GM21786 (cell line): ENCODE results near the gene ZNF416.

Experiments used
- ATAC-seq: cut with Tn5 transposase; IDR thresholded peaks from one replicate; pipeline ENCODE4 v1.9.1; 2021; ENCODE audit not compliant: unreplicated experiment

Gene ZNF416

DNA sequence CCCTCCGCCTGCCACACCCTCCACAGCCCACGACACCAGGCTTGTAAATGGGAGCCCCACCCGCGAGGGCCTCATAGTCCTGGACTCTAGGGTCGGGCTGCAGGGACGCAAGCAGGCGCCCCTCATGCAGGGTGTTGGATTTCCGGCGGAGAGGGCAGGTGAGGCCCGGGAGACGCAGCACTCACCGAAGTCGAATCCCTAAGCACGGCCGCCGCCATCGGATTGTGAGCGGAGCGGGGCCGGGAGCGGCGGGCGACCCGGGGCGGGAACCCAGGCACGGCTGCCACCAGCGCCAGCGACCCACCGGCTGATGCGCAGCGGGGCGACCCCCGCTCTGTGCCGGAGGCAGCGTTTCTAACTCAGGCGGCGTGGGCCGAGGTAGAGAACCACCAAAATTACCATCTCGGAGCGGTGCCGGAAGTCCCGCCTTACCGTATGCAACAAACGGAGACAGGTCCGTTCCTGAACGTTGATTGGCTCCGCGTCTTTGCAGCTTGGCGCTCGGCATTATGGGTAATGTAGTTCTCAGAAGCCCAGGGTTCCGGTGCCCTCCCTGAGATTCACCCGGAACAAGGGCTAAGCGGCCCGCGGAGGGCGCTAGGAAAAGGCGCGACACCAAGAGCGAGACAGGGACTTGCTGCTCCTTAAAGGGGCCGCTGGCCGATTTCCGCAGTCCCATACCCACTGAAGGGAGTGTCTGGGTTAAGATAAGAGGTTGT, at the start of gene ZNF416:
Gene ZNF416, minus strand, starts transcription at position 425 of the 719 bp plus-strand sequence. Its CDS starts 207 bp downstream, at position 218.
- peak; percentile 89 for ATAC-seq

DNA sequence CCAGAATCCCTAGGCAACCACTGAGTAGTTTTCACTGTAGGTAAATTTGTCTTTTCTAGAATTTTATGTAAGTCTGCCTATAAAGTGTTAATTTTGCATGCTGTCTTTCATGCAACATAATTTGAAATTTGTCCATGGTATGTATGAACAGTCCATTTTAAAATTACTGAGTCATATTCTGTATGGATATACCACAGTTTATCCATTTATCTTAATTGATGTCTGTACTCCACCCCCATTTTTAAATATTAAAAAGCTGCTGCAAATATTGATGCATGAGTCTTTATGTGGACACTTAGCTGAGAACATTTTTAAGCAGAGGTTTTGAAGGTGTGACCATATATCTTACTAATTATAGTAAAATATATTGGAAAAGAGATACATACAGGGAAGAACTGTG, 44.4 kb upstream of the ZNF416 start:
- ATAC-seq, result no peak

DNA sequence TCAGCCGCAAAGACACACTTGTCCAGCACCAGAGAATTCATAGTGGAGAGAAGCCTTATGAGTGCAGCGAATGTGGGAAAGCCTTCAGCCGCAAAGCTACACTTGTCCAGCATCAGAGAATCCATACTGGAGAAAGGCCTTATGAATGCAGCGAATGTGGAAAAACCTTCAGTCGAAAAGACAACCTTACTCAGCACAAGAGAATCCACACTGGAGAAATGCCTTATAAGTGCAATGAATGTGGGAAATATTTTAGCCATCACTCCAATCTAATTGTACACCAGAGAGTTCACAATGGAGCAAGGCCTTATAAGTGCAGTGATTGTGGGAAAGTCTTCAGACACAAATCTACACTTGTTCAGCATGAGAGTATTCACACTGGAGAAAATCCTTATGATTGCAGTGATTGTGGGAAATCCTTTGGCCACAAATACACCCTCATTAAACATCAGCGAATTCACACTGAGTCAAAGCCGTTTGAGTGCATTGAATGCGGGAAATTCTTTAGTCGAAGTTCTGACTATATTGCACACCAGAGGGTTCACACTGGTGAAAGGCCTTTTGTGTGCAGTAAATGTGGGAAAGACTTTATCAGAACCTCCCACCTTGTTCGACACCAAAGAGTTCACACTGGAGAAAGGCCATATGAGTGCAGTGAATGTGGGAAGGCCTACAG, 42.1 kb upstream of the ZNF416 start:
- no peak for ATAC-seq

DNA sequence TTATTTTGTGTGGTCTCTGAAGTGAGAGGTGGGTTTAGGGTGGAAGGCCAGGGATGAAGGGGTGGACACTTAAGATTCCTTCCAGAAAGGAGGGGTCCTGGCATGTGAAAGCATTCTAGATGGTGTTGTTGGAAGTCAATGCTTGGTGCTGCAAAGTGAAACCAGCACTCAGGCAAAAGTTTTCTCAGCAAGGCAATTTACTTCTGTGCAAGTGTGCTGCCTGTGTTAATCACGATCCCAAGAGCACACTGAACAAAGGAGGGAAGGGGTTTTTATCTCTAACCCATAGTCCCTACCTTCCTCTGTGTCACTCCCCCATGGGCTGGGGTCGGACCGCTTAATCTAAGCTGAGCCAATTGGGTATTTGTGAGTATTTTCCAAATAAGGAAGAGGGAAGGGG, 36.6 kb upstream of the ZNF416 start:
- ATAC-seq, result no peak

DNA sequence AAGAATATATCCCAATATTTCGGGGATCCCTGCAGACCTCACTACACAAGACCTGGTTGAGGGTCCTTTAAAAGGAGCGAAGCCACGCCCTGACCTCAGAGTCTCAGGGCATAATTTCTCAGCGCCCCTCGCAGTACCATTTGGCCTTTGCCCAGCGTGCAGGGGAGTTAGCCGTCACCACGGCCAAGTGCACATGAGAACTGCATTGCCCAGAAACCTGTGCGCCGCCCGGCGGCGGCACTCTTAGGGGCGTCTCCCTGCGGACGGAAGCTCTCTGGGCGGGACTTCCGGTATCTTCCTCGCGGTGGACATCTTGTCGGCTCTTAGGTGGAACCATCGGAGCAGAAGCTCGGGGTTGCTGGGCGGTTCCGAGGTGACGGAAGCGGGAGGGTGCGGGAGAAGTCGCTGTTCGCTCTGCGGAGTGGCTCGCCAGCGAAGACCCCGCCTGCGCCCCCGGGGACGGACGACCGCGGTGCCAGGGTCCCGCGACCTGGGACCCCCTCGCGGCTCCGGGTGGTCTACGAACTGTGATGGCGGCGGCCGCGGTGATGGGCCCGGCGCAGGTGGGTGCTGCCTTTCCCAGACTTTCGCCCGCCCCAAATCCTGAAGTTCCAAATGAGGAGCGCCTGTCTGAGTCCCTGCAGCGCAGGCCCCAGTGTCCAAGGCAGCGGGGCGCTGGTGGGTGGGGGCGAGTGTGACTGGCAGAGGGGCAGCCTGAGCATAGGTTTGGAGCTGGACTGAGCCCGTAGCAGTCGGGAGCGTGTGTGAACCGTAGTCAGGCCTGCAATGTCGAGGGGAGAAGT, 35.4 kb upstream of the ZNF416 start, which contains the start of gene ZNF134:
Gene ZNF134, plus strand, starts transcription at position 302 of the 803 bp plus-strand sequence. CDS start 5,227 bp downstream, outside the sequence.
- ATAC-seq, result peak; percentile 97

DNA sequence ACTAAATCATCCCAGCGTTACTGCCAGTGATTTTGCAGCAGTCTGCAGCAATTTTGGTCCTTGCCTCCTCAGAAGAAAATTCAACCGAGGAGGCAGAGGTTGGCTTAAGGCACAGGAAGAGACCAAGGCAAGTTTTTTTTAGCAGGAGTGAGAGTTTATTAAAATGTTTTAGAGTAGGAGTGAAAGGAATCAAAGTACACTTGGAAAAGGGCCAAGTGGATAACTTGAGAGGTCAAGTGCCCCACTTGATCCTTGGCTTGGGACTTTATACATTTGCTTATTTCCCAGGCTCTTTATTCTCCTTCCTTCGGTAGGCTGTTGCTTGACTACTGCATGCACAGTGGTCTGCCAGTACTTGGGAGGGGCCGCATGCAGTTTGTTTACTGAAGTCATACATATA, 32.4 kb upstream of the ZNF416 start:
- no peak for ATAC-seq

DNA sequence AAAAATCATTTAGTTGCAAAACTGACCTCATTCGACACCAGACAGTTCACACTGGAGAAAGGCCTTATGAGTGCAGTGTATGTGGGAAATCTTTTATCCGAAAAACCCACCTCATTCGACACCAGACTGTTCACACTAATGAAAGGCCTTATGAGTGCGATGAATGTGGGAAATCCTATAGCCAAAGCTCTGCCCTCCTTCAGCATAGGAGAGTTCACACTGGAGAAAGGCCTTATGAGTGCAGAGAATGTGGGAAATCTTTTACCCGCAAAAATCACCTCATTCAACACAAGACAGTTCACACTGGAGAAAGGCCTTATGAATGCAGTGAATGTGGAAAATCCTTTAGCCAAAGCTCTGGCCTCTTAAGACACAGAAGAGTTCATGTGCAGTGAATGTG, 28.2 kb upstream of the ZNF416 start:
- no peak for ATAC-seq

DNA sequence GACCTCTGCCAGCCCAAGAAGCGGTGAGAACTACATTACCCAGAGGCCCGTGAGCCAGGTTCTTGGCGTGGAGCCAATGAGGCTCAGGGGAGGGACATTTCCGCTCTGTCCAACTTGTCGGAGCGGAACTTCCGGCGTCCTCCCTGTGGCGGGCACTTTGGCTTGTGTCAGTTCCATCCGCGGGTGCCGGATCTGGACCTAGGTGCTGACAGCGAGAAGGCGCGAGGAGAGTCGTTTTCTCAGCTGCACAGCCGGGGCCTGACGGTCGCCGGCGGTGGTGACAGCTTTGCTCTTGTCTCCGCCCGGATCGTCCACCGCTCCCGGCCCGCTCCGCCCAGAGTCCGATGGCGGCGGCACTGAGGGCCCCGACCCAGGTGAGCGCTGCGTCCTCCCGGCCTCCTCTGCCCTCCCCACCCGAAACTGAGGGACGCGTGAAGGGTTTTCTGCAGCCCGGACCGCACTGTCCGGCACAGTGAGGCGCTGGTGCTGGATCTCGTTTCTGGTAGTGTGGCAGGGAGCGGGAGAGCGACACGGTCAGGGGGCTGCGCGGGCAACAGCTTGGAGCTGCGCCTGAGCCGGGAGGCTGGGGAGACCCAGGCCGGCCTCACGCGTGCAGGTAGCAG, 21.2 kb upstream of the ZNF416 start, which contains the start of gene ZNF530:
Gene ZNF530, plus strand, starts transcription at position 125 of the 623 bp plus-strand sequence. CDS start 4,461 bp downstream, outside the sequence.
- peak; percentile 96 for ATAC-seq

DNA sequence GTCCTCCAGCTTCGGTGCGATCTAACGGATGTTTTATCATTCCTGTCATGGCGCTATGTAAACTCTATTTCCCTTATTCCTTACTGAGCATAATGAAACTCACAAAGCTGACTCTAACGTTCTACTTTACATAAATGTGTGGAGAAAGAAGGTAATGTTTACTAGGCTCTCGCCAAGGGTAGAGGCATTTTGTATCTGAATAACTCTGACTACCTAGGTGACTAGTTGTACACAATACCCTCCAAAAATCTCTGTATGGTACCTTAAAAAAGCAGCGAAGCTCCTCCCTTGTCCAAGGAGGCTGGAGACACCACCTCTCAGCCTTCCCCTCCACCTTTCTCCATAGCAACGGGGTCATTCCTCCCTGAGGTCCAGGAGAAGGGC, 20.7 kb upstream of the ZNF416 start:
- peak; percentile 13 for ATAC-seq

DNA sequence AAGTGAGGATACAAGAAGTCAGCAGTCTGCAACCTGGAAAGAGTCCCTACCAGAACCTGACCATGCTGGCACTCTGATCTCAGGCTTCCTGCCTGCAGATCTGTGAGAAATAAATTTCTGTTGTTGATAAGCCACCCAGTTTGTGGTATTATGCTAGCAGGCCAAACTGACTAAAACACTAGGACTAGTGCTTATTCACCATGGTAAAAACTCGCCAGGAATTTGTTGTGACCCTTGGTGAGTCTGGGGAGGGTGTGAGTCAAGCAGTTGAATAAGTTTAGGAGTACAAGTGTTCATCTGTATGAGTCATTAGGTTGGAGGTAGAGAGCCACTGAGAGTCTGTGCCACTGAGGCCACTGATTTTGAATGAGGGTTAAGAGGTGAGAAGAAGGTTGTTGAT, 8.8 kb upstream of the ZNF416 start:
- ATAC-seq, result no peak

DNA sequence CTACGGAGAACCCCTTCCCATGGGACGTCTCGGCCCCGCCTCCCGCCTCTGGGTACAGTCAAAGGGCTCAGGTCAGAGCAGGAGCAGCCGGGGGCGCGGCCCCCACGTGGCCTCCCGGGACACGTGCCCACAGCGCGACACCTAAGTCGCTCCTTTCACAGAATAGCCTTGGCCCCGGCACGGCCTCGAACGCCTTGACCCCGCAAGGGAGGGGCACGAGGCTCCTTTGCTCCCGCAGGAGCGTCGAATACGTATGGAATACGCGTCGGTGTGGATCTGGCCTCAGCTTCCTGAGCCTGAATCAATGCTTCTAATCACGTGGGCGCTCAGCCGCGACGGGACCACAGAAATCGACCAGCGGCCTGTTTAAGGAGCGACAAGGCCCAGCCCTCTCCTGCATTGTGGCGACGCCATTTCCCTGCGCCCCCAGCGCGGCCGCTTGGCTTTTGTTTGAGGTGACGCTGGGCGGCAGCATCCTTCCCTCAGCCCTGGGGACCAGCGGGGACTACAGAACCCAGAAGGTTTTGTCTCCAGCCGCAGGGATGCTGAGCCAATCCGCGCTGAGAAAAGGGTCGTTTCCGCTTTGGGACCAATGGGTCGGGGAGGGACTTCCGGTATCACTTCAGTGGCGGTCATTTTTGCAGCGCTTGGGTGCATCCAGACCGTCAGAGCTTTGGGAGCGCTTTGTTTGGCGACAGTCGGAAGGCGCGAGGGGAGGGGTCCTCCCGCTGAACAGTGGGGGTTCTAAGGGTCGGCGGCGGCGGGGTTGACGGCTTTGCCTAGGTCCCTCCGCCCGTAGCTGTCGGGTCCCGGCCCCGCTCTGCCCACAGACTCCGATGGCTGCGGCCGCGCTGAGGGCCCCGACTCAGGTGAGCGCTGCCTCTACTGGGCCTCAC, 5.1 kb upstream of the ZNF416 start, which contains the start of gene ZIK1:
Gene ZIK1, plus strand, starts transcription at position 625 of the 896 bp plus-strand sequence. Its CDS starts 212 bp downstream, at position 837.
- peak; percentile 87 for ATAC-seq

DNA sequence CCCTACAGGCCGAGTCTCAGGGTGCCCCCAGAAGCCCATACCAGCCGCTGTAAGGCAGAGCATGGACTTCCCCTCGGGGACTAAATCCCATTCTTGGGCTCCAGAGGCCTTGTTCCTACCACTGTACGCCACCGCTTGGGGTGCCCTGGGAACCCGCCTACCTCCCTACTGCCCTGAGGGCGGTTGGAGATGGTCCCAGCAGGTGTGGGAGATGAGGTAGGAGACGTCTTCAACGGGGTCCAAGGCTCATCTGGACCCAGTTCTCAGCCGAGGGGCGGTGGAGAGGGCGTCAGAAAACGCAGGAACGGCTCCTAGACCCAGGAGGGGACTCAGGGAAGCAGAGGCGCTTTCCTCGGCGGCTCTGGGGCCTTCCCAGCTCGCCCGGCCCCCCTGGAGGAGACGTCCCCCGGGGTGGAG, 4.4 kb upstream of the ZNF416 start:
- ATAC-seq, result no peak

DNA sequence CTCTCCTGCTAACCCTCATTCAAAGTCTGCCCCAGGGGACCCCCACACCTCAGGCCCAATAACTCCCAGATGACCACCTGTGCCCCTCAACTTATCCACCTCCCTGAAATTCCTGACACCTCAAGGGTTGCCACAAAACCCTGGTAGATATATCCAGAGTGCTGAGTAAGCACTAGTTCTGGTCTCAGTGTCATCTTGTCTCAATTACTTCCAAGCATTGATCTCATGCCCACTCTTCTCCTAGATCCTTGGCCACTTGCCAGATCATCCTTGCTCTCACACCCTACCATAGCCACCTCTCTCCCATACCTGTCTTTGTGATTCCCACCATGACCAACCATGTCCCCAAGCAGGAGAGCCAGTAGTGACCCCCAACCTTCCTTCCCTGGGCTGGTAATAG, 2.0 kb downstream of the ZNF416 start:
- ATAC-seq, result no peak

DNA sequence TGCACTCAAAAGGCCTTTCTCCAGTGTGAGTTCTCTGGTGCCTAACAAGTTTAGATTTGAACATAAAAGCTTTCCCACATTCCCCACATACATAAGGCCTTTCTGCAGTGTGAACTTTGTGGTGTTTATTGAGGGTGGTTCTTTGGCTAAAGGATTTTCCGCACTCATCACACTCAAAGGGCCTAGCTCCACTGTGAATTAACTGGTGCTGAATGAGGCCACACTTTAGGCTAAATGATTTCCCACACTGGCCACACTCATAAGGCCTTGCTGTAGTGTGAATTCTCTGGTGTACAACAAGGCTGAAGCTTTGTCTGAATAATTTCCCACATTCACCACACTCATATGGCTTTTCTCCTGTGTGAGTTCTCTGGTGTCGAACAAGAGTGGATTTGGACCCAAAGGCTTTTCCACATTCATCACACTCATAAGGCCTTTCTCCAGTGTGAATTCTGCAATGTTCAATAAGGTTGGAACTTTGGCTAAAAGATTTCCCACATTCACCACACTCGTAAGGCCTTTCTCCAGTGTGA, 6.2 kb downstream of the ZNF416 start:
- no peak for ATAC-seq

DNA sequence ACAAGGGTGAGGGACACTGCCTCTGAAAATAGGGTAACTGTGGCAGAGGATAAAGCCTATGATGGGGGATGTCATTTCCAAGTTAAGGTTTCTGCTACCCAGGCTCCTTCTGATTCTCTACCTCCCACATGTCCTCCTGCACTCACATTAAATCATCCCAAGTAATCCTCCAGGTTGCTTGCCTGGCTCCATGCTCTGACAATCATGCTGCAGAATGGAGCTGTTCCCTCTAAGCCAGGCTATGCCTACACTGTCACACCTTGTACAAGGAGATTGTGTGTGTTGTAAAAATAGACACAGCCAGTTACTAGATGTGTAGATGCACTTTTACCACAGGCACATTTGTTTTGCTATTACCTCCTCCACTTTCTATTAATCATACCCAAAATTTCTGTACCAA, 8.0 kb downstream of the ZNF416 start:
- no peak for ATAC-seq

DNA sequence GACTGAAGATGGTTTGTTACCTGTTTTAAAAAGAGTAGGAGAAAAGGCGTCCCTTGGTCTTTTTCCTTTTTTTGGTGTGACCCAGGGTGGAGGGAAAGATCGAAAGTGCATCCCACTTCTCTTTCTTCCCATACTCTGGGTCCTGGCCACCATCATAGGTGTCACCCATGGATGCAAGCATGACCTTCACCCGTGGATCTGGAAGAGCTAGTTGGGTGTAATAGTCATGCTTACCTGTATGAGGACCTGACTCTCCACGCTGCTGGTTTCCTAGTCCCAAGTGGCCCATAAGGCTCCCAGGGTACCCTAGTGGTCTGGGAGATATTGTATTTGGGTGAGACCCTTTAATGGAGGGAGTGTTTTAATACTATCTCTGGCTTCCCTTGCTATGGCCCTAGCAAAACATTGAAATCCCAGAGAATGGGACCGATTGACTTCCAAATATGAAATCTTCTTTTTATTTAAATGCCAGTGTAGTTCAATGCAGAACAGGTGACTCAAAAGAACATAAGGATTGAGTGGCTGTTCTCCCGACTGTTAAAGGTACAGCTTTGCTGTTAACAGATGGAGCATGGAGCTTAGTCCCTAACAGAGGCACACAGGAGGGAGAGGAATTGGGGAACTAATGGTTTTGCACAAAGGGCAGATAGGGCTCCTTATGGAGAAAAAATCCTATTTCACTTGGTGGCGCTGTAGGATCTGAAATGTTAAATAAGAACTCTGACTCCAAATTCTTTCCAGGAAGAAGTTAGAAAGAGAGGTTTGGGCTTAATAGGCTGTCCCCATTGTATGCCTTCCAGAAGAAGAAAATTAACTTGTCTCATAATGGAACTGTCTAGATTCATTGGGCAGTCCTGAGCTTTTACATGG, 12.1 kb downstream of the ZNF416 start:
- ATAC-seq, result no peak

DNA sequence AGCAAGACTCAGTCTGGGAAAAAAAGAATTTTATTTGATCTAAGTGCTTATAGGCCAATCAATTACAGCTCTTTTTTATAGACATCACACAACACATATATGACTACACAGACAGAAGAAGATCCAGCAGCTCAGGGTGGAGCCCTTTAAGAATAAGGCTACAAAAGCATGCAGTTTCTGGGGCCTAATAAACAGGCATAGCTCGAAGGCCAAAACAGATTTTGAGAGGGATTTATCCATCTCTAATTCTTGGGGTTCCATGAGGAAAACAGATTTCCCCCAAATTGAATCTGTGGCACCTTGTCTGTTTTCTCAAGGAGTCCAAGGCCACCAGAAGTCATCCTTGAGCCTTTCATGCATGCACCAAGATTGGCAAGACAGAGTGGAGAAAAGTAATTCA, 15.2 kb downstream of the ZNF416 start:
- ATAC-seq, result no peak

DNA sequence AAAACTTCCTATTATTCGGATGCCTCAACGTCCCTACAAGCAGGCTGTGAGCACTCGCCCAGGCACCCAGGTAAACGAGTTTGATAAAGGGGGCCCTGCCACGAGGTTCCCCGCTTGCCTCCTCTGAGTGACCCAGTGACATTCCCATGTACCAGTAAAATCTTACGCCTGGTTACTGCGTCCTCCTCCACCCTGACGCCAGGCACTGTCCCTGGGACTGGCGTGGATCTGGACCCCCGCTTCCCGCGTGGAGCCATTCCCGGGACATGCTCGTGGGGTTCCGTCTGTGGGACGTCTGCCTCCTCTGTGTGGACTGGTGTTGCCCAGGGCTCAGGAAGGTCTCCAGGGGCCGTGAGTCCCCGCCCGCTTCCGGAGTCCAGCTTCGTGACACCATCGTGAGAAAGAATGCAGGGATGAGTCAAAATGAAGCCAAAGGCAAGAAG, 18.6 kb downstream of the ZNF416 start:
- peak; percentile 18 for ATAC-seq
